D721Med (cell line): ENCODE results near the gene OTUB1.
"Not testable (repeated sequence)": the region's sequence is repeated elsewhere in the genome, so short reads cannot be mapped to it uniquely, and the experiment has no call there.

Source experiments
- DNase-seq: peaks from one replicate; pipeline ENCODE4 v3.0.0; 2011; ENCODE audit warnings: low spot score; ENCODE audit not compliant: insufficient read length
- FAIRE-seq: peaks from 2 replicates; lab custom pipeline; 2011; peaks lifted over from hg19 to GRCh38; lab: Jason Lieb, UNC
- TF ChIP-seq, protein P1 (sequence below): IDR thresholded peaks from 2 replicates; pipeline ENCODE4 v1.5.1; 2012; ENCODE audit warnings: mild to moderate bottlenecking, control low read depth; ENCODE audit not compliant: insufficient read depth; ENCODE audit errors: missing control alignments

The OTUB1 gene

DNA sequence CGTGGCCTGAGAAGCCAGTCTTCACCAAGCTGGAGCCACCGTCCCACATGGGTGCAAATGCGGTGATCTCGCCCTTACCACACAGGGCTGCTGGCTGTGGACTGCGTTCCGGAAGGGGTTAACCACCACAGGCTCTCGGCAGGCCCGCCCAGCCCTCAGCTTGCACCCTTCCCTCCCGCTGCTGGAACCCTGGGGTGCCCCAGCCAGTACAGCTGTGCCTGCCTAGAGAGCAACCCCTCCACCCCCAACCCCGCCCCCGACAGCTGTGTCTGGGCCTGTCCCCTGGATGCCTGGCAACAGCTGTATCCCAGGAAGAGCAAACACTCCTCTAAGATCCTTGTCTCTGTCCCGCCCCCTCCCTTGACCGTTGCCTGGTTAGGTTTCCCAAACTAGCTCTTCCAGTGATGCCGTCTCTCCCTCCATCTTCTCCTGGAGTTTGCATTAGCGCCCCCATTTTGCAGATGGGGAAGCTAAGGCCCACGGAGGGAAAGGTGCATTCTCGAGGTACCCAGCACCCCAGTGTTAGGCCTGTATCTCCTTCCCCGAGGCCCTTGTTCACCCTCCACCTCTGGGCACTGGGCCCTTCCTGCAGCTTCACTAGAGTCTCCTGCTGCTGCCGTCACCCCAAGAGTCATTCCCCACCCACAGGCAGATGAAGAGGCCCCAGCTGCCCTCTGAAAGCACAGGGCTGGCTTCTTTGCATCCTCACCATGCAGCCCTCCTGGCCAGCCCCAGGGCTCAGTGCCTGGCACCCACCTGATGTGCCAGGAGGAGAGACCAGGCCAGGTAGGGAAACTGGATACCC lies 24.4 kb upstream of the OTUB1 start:
- TF ChIP-seq, protein P1, sequence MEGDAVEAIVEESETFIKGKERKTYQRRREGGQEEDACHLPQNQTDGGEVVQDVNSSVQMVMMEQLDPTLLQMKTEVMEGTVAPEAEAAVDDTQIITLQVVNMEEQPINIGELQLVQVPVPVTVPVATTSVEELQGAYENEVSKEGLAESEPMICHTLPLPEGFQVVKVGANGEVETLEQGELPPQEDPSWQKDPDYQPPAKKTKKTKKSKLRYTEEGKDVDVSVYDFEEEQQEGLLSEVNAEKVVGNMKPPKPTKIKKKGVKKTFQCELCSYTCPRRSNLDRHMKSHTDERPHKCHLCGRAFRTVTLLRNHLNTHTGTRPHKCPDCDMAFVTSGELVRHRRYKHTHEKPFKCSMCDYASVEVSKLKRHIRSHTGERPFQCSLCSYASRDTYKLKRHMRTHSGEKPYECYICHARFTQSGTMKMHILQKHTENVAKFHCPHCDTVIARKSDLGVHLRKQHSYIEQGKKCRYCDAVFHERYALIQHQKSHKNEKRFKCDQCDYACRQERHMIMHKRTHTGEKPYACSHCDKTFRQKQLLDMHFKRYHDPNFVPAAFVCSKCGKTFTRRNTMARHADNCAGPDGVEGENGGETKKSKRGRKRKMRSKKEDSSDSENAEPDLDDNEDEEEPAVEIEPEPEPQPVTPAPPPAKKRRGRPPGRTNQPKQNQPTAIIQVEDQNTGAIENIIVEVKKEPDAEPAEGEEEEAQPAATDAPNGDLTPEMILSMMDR: no peak
- no peak for DNase-seq
- FAIRE-seq: no peak

DNA sequence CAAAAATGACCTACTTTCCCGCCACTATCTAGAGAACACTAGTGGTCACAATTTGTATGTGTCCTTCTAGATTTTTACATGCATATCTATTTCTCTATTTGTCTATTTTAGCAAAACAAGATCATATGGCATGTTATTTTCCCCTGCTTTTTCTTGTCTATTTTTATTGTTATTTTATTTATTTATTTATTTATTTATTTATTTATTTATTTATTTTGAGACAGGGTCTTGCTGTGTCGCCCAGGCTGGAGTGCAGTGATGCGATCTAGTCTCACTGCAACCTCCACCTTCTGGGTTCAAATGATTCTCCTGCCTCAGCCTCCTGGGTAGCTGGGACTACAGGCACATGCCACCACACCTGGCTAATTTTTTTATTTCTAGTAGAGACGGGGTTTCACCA lies 22.3 kb upstream of the OTUB1 start:
- FAIRE-seq: not testable (repeated sequence)

DNA sequence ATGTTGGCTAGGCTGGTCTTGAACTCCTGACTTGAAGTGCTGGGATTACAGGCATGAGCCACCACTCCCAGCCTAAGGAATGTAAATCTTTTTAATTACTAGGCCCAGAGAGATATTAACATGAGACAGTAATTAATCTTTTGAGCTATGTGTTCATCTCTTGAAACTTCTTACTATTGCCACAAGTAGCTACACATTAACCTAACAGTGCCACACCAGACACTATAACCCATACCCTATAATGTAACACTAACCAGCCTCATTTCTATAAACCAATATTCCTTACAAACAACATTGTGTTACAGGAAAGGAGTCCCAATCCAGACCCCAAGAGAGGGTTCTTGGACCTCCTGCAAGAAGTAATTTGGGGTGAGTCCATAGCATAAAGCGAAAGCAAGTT lies 19.8 kb upstream of the OTUB1 start:
- FAIRE-seq: no peak
- TF ChIP-seq, protein P1: no peak
- no peak for DNase-seq

More for the DNA sequence above, 22.3 kb upstream of the OTUB1 start:
- not testable (repeated sequence) for DNase-seq

DNA sequence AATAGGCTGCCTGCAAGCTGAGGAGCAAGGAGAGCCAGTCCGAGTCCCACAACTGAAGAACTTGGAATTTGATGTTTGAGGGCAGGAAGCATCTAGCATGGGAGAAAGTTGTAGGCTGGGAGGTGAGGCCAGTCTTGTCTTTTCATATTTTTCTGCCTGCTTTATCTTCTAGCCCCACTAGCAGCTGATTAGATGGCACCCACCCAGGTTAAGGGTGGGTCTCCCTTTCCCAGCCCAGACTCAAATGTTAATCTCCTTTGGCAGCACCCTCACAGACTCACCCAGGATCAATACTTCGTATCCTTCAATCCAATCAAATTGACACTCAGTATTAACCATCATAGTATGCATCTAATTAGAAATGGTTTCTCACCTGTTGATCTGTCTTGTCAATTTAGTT lies 16.8 kb upstream of the OTUB1 start:
- TF ChIP-seq, protein P1: no peak
- FAIRE-seq: no peak
- no peak for DNase-seq

DNA sequence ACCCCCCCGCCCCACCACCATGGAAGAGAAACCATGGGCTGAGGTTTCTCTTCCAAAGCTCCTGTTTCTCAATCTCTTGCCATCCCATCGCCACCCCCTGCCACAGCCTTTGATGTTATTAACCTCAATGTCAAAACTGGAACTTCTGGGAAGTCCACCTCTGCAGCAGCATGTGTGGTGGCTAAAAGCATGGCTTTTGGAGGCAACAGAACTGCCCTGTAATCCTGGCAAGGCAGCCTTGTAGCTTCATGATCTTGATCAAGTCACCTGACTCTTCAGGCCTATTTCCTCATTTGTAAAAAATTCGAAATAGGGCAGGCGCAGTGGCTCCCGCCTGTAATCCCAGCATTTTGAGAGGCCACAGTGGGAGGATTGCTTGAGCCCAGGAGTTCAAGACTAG lies 15.3 kb upstream of the OTUB1 start:
- DNase-seq (no peak), FAIRE-seq (no peak)
- TF ChIP-seq, protein P1: no peak

DNA sequence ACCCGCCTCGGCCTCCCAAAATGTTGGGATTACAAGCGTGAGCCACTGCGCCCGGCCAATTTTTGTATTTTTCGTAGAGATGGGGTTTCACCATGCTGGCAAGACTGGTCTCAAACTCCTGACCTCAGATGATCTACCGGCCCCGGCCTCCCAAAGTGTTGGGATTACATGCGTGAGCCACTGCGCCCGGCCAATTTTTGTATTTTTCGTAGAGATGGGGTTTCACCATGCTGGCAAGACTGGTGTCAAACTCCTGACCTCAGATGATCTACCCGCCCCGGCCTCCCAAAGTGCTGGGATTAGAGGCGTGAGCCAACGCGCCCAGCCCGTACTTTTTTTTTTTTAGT lies 12.4 kb upstream of the OTUB1 start:
- DNase-seq, FAIRE-seq: not testable (repeated sequence)

DNA sequence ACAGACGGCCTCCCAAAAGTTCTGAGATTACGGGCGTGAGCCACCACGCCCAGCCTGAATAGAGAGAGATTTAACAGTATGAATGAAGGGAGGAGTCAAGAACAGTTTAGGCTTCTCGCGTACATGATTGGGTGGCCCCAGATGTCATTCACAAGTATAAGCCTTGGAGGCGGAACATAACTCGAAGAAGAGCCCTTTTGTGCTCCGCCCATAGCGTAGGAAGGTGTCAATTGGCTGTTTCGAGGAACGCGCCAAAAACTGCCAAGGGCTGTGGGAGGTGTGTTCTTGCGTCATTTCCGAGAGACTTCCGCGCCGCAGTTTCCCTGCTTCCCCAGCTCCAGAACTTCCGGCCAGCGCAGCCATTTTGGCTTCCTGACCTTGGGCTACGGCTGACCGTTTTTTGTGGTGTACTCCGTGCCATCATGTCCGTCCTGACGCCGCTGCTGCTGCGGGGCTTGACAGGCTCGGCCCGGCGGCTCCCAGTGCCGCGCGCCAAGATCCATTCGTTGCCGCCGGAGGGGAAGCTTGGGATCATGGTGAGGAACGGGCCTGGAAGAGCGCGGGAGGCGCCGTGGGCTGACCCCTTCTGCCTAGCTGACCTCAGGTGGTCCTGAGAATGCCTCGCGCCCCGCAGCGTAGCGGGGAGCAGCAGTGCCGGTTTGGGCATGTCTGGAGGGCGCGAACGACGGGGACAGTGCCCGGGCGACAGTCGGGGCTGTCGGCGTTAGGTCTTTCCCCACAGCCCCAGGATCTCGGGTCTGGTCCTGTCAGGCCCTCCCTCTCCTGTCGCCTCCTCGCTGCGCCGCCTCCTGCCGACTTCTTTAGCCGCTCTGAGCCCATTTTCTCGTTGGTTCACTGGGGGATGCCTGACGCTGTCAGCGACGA lies 11.7 kb upstream of the OTUB1 start, which contains the start of gene COX8A:
TSS of gene COX8A (plus strand) at position 362 of the 885 bp plus-strand sequence. CDS start at position 423, 61 bp downstream.
- TF ChIP-seq, protein P1: no peak
- FAIRE-seq (peak; percentile 70), DNase-seq (peak; percentile 88)
